ENCODE results near the gene IFIT5.

DNA sequence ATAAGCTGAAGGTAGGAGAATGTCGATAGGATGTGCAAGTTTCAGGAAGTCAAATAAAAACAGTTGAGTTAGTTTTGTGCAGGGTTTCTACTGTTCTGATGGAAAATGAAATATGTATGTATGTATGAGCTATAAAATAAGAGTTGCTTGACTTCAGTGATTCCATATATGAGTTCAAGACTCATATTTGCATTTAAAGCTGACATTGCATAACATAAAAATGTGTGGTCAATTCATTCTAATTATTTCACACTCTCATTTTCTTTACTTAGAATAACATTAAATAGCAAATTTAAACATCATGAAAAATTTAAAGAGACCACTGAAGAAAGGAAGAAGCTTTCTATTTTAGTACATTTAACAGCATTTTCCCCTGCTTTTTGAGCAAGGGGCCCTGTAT is 37.8 kb downstream of the IFIT5 start:
- no peak for TF ChIP-seq CTCF (conservative IDR thresholded peaks at IDR 0.05; ENCODE audit: low read length)
- no peak for TF ChIP-seq EZH2phosphoT487 (IDR thresholded peaks at IDR 0.05; ENCODE audit: borderline replicate concordance, low read depth, low read length)
